ENCODE data around the gene SEPSECS. TPM values are rescaled to one million over a fixed set of nuclear protein-coding genes. Genes with fewer than 3 reads are reported as not detected.
A peak's percentile ranks its signal among the peaks of the same experiment; 100 is the strongest.

SEPSECS gene
- total and polyA plus RNA-seq, 2 of the 13 experiments (the other 11 are each of a cell fraction or from before 2014, with no cell fraction given): 9.4 to 14.3 TPM

GRCh38 chr4:25159837-25160713 is at the start of gene SEPSECS (continued):
- 0 out of 2 replicates have a peak, but pooled peaks have one; percentile 58 for TF ChIP-seq NR0B2 (CRISPR knock-in tag; IDR thresholded peaks at IDR 0.05)
- peak; percentile 39; the same call in 1 of the 2 replicates for TF ChIP-seq ZSCAN9 (CRISPR knock-in tag; IDR thresholded peaks at IDR 0.05; ENCODE audit: borderline replicate concordance)
- no peak for TF ChIP-seq WIZ (CRISPR knock-in tag; IDR thresholded peaks at IDR 0.05)
- no peak for TF ChIP-seq ZNF251 (CRISPR knock-in tag; IDR thresholded peaks at IDR 0.05)
- no peak for TF ChIP-seq RFX3 (CRISPR knock-in tag; IDR thresholded peaks at IDR 0.05)
- no peak for TF ChIP-seq ZNF660 (CRISPR knock-in tag; IDR thresholded peaks at IDR 0.05; ENCODE audit: borderline replicate concordance, low read depth)
- TF ChIP-seq PHF20 (CRISPR knock-in tag; IDR thresholded peaks at IDR 0.05): peak; percentile 76
- TF ChIP-seq FOSL2 (CRISPR knock-in tag; IDR thresholded peaks at IDR 0.05): peak; percentile 42; the same call in 1 of the 2 replicates
- TF ChIP-seq, protein P1, sequence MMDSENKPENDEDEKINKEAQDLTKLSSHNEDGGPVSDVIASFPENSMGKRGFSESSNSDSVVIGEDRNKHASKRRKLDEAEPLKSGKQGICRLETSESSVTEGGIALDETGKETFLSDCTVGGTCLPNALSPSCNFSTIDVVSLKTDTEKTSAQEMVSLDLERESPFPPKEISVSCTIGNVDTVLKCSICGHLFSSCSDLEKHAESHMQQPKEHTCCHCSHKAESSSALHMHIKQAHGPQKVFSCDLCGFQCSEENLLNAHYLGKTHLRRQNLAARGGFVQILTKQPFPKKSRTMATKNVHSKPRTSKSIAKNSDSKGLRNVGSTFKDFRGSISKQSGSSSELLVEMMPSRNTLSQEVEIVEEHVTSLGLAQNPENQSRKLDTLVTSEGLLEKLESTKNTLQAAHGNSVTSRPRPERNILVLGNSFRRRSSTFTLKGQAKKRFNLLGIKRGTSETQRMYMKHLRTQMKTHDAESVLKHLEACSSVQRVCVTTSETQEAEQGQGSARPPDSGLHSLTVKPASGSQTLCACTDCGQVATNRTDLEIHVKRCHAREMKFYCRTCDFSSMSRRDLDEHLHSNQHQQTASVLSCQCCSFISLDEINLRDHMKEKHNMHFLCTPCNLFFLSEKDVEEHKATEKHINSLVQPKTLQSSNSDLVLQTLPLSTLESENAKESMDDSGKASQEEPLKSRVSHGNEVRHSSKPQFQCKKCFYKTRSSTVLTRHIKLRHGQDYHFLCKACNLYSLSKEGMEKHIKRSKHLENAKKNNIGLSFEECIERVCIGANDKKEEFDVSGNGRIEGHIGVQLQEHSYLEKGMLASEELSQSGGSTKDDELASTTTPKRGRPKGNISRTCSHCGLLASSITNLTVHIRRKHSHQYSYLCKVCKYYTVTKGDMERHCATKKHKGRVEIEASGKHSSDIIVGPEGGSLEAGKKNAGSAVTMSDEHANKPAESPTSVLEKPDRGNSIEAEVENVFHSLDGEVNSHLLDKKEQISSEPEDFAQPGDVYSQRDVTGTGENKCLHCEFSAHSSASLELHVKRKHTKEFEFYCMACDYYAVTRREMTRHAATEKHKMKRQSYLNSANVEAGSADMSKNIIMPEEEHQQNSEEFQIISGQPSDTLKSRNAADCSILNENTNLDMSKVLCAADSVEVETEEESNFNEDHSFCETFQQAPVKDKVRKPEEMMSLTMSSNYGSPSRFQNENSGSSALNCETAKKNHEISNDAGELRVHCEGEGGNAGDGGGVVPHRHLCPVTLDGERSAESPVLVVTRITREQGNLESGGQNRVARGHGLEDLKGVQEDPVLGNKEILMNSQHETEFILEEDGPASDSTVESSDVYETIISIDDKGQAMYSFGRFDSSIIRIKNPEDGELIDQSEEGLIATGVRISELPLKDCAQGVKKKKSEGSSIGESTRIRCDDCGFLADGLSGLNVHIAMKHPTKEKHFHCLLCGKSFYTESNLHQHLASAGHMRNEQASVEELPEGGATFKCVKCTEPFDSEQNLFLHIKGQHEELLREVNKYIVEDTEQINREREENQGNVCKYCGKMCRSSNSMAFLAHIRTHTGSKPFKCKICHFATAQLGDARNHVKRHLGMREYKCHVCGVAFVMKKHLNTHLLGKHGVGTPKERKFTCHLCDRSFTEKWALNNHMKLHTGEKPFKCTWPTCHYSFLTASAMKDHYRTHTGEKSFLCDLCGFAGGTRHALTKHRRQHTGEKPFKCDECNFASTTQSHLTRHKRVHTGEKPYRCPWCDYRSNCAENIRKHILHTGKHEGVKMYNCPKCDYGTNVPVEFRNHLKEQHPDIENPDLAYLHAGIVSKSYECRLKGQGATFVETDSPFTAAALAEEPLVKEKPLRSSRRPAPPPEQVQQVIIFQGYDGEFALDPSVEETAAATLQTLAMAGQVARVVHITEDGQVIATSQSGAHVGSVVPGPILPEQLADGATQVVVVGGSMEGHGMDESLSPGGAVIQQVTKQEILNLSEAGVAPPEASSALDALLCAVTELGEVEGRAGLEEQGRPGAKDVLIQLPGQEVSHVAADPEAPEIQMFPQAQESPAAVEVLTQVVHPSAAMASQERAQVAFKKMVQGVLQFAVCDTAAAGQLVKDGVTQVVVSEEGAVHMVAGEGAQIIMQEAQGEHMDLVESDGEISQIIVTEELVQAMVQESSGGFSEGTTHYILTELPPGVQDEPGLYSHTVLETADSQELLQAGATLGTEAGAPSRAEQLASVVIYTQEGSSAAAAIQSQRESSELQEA (CRISPR knock-in tag; IDR thresholded peaks at IDR 0.05; ENCODE audit: not compliant biosample characterization): no peak
- peak; percentile 92 for TF ChIP-seq ZMYM2 (CRISPR knock-in tag; IDR thresholded peaks at IDR 0.05)
- no peak for TF ChIP-seq SETDB1 (CRISPR knock-in tag; IDR thresholded peaks at IDR 0.05; ENCODE audit: borderline replicate concordance)
- TF ChIP-seq PATZ1 (CRISPR knock-in tag; IDR thresholded peaks at IDR 0.05): peak; percentile 13; the same call in 1 of the 2 replicates
- TF ChIP-seq, protein P2, sequence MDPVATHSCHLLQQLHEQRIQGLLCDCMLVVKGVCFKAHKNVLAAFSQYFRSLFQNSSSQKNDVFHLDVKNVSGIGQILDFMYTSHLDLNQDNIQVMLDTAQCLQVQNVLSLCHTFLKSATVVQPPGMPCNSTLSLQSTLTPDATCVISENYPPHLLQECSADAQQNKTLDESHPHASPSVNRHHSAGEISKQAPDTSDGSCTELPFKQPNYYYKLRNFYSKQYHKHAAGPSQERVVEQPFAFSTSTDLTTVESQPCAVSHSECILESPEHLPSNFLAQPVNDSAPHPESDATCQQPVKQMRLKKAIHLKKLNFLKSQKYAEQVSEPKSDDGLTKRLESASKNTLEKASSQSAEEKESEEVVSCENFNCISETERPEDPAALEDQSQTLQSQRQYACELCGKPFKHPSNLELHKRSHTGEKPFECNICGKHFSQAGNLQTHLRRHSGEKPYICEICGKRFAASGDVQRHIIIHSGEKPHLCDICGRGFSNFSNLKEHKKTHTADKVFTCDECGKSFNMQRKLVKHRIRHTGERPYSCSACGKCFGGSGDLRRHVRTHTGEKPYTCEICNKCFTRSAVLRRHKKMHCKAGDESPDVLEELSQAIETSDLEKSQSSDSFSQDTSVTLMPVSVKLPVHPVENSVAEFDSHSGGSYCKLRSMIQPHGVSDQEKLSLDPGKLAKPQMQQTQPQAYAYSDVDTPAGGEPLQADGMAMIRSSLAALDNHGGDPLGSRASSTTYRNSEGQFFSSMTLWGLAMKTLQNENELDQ (CRISPR knock-in tag; IDR thresholded peaks at IDR 0.05; ENCODE audit: borderline replicate concordance): no peak
- peak; percentile 81; the same call in 1 of the 2 replicates for TF ChIP-seq ARID2 (CRISPR knock-in tag; IDR thresholded peaks at IDR 0.05; ENCODE audit: borderline replicate concordance)
- peak; percentile 86 for TF ChIP-seq ZNF501 (CRISPR knock-in tag; IDR thresholded peaks at IDR 0.05)
